Stimulated activated naive CD8-positive, alpha-beta T cell treated with anti-CD3 and anti-CD28 coated beads, Interleukin-15, amount 100 ng/mL, for 72 hours (primary cell): ENCODE results near the gene MACROD2.

Experiments used
- ATAC-seq: fragments of 150-1000 bp; cut with Tn5 transposase; 2 replicates; pipeline ENCODE4 v1.10.0; 2021; ENCODE audit warnings: mild to moderate bottlenecking, moderate library complexity
- DNase-seq, 2 donors: peaks; one replicate each; pipeline ENCODE4 v3.0.0; 2021 to 2022
- H3K27ac Mint-ChIP-seq, 2 donors: one replicate each; pipeline ENCODE4 v1.8.0; 2022; ENCODE audit warnings: mild to moderate bottlenecking in 2 of 2, mixed read lengths in 2 of 2, moderate library complexity in 2 of 2
- H3K27me3 Mint-ChIP-seq: one replicate; pipeline ENCODE4 v1.8.0; 2022; ENCODE audit warnings: mixed read lengths
- H3K4me1 Mint-ChIP-seq: one replicate; pipeline ENCODE4 v1.8.0; 2022; ENCODE audit warnings: mild to moderate bottlenecking, mixed read lengths
- H3K4me3 Mint-ChIP-seq, 2 donors: one replicate each; pipeline ENCODE4 v1.8.0; 2022; ENCODE audit warnings: mild to moderate bottlenecking in 2 of 2, mixed read lengths in 2 of 2, moderate library complexity in 1 of 2
- H3K9me3 Mint-ChIP-seq, 2 donors: one replicate each; pipeline ENCODE4 v1.8.0; 2022; ENCODE audit warnings: mixed read lengths in 2 of 2

Gene MACROD2

GRCh38 chr20:15711177-15711576, 1715.9 kb downstream of the MACROD2 start:
- Mint-ChIP-seq H3K9me3 (peaks cover 0 to 10% of the 10 kb centered on the region in 2 donors), H3K27me3 (no peaks in the 10 kb centered on the region), H3K27ac (no peak overlapping the region), H3K4me3 (no peak overlapping the region), H3K4me1 (no peaks in the 10 kb centered on the region)
- DNase-seq, result no peak
- no peak for ATAC-seq

GRCh38 chr20:15716256-15716655, 1720.9 kb downstream of the MACROD2 start:
- ATAC-seq, result no peak

GRCh38 chr20:15726416-15726815, 1731.1 kb downstream of the MACROD2 start:
- Mint-ChIP-seq H3K4me1 (no peaks in the 10 kb centered on the region), H3K9me3 (peaks cover 4 to 36% of the 10 kb centered on the region in 2 donors), H3K27me3 (no peaks in the 10 kb centered on the region), H3K4me3 (no peak overlapping the region), H3K27ac (no peak overlapping the region)
- ATAC-seq (no peak), DNase-seq (no peak)

More at GRCh38 chr20:15716256-15716655, 1720.9 kb downstream of the MACROD2 start:
- no peaks in the 10 kb centered on the region for H3K27me3 Mint-ChIP-seq
- no peaks in the 10 kb centered on the region for H3K4me1 Mint-ChIP-seq
- no peak overlapping the region for H3K27ac Mint-ChIP-seq
- DNase-seq, result no peak
- H3K4me3 Mint-ChIP-seq, result no peak overlapping the region
- H3K9me3 Mint-ChIP-seq, result peaks cover 7 to 20% of the 10 kb centered on the region in 2 donors

- no peak overlapping the region for H3K27ac Mint-ChIP-seq
- no peaks in the 10 kb centered on the region for H3K4me1 Mint-ChIP-seq
- no peak for ATAC-seq
- no peak overlapping the region for H3K4me3 Mint-ChIP-seq
- DNase-seq, result no peak
- H3K9me3 Mint-ChIP-seq, result peaks cover 6 to 16% of the 10 kb centered on the region in 2 donors
- H3K27me3 Mint-ChIP-seq, result no peaks in the 10 kb centered on the region
Observed at GRCh38 chr20:15734052-15734451, 1738.7 kb downstream of the MACROD2 start.

GRCh38 chr20:15739035-15739434, 1743.7 kb downstream of the MACROD2 start:
- Mint-ChIP-seq H3K4me3 (no peak overlapping the region), H3K9me3 (peaks cover 1 to 4% of the 10 kb centered on the region in 2 donors), H3K27me3 (no peaks in the 10 kb centered on the region), H3K27ac (no peak overlapping the region), H3K4me1 (no peaks in the 10 kb centered on the region)
- ATAC-seq (no peak), DNase-seq (no peak)

GRCh38 chr20:15740046-15740775, 1744.9 kb downstream of the MACROD2 start:
- Mint-ChIP-seq H3K9me3 (peaks cover 0 to 4% of the 10 kb centered on the region in 2 donors), H3K4me1 (no peaks in the 10 kb centered on the region), H3K27me3 (no peaks in the 10 kb centered on the region), H3K4me3 (no peak overlapping the region), H3K27ac (no peak overlapping the region)
- DNase-seq, result no peak
- ATAC-seq, result no peak

GRCh38 chr20:15742087-15742486, 1746.8 kb downstream of the MACROD2 start:
- Mint-ChIP-seq H3K27ac (no peak overlapping the region), H3K4me1 (no peaks in the 10 kb centered on the region), H3K9me3 (peaks cover 0 to 6% of the 10 kb centered on the region in 2 donors), H3K27me3 (no peaks in the 10 kb centered on the region), H3K4me3 (no peak overlapping the region)
- no peak for ATAC-seq
- DNase-seq, result no peak

GRCh38 chr20:15742627-15743026, 1747.3 kb downstream of the MACROD2 start:
- no peaks in the 10 kb centered on the region for H3K27me3 Mint-ChIP-seq
- H3K4me3 Mint-ChIP-seq, result no peak overlapping the region
- no peak for ATAC-seq
- no peak for DNase-seq
- H3K9me3 Mint-ChIP-seq, result peaks cover 0 to 6% of the 10 kb centered on the region in 2 donors
- no peaks in the 10 kb centered on the region for H3K4me1 Mint-ChIP-seq
- no peak overlapping the region for H3K27ac Mint-ChIP-seq

GRCh38 chr20:15756002-15756753, 1760.9 kb downstream of the MACROD2 start:
- no peak overlapping the region for H3K27ac Mint-ChIP-seq
- no peak for ATAC-seq

GRCh38 chr20:15756754-15757115, 1761.4 kb downstream of the MACROD2 start:
- Mint-ChIP-seq H3K4me1 (no peaks in the 10 kb centered on the region), H3K27me3 (no peaks in the 10 kb centered on the region), H3K27ac (no peak overlapping the region), H3K4me3 (no peak overlapping the region), H3K9me3 (no peaks in the 10 kb centered on the region)
- no peak for DNase-seq
- ATAC-seq, result no peak

More at GRCh38 chr20:15756002-15756753, 1760.9 kb downstream of the MACROD2 start:
- no peaks in the 10 kb centered on the region for H3K4me1 Mint-ChIP-seq
- H3K9me3 Mint-ChIP-seq, result no peaks in the 10 kb centered on the region
- DNase-seq, result no peak
- H3K27me3 Mint-ChIP-seq, result no peaks in the 10 kb centered on the region
- H3K4me3 Mint-ChIP-seq, result no peak overlapping the region

GRCh38 chr20:15759594-15759993, 1764.3 kb downstream of the MACROD2 start:
- no peaks in the 10 kb centered on the region for H3K4me1 Mint-ChIP-seq
- ATAC-seq (no peak), DNase-seq (no peak)
- H3K27ac Mint-ChIP-seq, result no peak overlapping the region
- peaks cover 2 to 4% of the 10 kb centered on the region in 2 donors for H3K9me3 Mint-ChIP-seq
- H3K27me3 Mint-ChIP-seq, result no peaks in the 10 kb centered on the region
- no peak overlapping the region for H3K4me3 Mint-ChIP-seq

- H3K4me1 Mint-ChIP-seq, result no peaks in the 10 kb centered on the region
- H3K4me3 Mint-ChIP-seq, result no peak overlapping the region
- H3K27me3 Mint-ChIP-seq, result no peaks in the 10 kb centered on the region
- DNase-seq (no peak), ATAC-seq (no peak)
- H3K9me3 Mint-ChIP-seq, result peaks cover 7 to 9% of the 10 kb centered on the region in 2 donors
- H3K27ac Mint-ChIP-seq, result no peak overlapping the region
Observed at GRCh38 chr20:15760001-15760621, 1764.8 kb downstream of the MACROD2 start.

- H3K4me1 Mint-ChIP-seq, result no peaks in the 10 kb centered on the region
- H3K27ac Mint-ChIP-seq, result no peak overlapping the region
- DNase-seq (no peak), ATAC-seq (no peak)
- H3K9me3 Mint-ChIP-seq, result peaks cover 9 to 12% of the 10 kb centered on the region in 2 donors
- no peaks in the 10 kb centered on the region for H3K27me3 Mint-ChIP-seq
- no peak overlapping the region for H3K4me3 Mint-ChIP-seq
Observed at GRCh38 chr20:15763366-15763765, 1768.0 kb downstream of the MACROD2 start.

GRCh38 chr20:15767586-15767985, 1772.3 kb downstream of the MACROD2 start:
- Mint-ChIP-seq H3K9me3 (peaks cover 9 to 12% of the 10 kb centered on the region in 2 donors), H3K4me3 (no peak overlapping the region), H3K4me1 (no peaks in the 10 kb centered on the region), H3K27me3 (no peaks in the 10 kb centered on the region), H3K27ac (no peak overlapping the region)
- no peak for ATAC-seq
- no peak for DNase-seq

- no peaks in the 10 kb centered on the region for H3K4me1 Mint-ChIP-seq
- no peak for DNase-seq
- H3K9me3 Mint-ChIP-seq, result peaks cover 9 to 12% of the 10 kb centered on the region in 2 donors
- H3K4me3 Mint-ChIP-seq, result no peak overlapping the region
- ATAC-seq, result no peak
- H3K27me3 Mint-ChIP-seq, result no peaks in the 10 kb centered on the region
- H3K27ac Mint-ChIP-seq, result no peak overlapping the region
Observed at GRCh38 chr20:15767999-15768741, 1772.9 kb downstream of the MACROD2 start.
